Heart left ventricle (tissue), 16 donors: Measurements from ENCODE around the gene HSPB8. TPM values are rescaled to one million over a fixed set of nuclear protein-coding genes. Genes with fewer than 3 reads are reported as not detected.

Source experiments
- ATAC-seq, 4 donors: fragments of 200-7000 bp; cut with Tn5 transposase; one replicate each; pipeline ENCODE4 v1.9.1; 2020 to 2022; ENCODE audit warnings: moderate library complexity in 4 of 4, mild to moderate bottlenecking in 3 of 4, moderate number of reproducible peaks in 1 of 4
- DNase-seq, 5 donors: peaks; one replicate each; pipeline ENCODE4 v3.0.0-alpha.2; 2020
- H3K27ac ChIP-seq, 12 donors: fragments of 200-600 bp; sonication (generic) in 4 of 12; one replicate each; pipeline versions ENCODE4 v1.5.0 to v1.8.0; 2016 to 2022; ENCODE audit warnings: mild to moderate bottlenecking in 2 of 12
- H3K27me3 ChIP-seq, 9 donors: fragments of 200-600 bp; sonication (generic) in 2 of 9; one replicate each; pipeline versions ENCODE4 v1.5.1 to v1.8.0; 2016 to 2022; ENCODE audit warnings: mild to moderate bottlenecking in 3 of 9
- H3K36me3 ChIP-seq, 9 donors: fragments of 200-600 bp; sonication (generic) in 2 of 9; one replicate each; pipeline versions ENCODE4 v1.5.0 to v1.8.0; 2018 to 2022; ENCODE audit warnings: mild to moderate bottlenecking in 2 of 9
- H3K4me1 ChIP-seq, 12 donors: fragments of 200-600 bp; sonication (generic) in 4 of 12; one replicate each; pipeline versions ENCODE4 v1.5.0 to v1.8.0; 2016 to 2022; ENCODE audit warnings: mild to moderate bottlenecking in 3 of 12
- H3K4me3 ChIP-seq, 12 donors: fragments of 200-600 bp; sonication (generic) in 4 of 12; one replicate each; pipeline versions ENCODE4 v1.5.0 to v1.8.0; 2017 to 2022; ENCODE audit warnings: mild to moderate bottlenecking in 9 of 12, moderate library complexity in 4 of 12
- H3K9me3 ChIP-seq, 12 donors: fragments of 200-600 bp; sonication (generic) in 4 of 12; one replicate each; pipeline versions ENCODE4 v1.5.0 to v1.8.0; 2016 to 2022; ENCODE audit warnings: mild to moderate bottlenecking in 1 of 12
- CTCF ChIP-seq, 12 donors: fragments of 200-600 bp; sonication (generic) in 4 of 12; IDR thresholded peaks; one replicate each; pipeline versions ENCODE4 v1.5.0 to v1.8.0; 2018 to 2022; ENCODE audit warnings: antibody characterized with exemption in 12 of 12, mild to moderate bottlenecking in 5 of 12
- POLR2A ChIP-seq, 2 donors: fragments of 450-650 bp; IDR thresholded peaks; one replicate each; pipeline ENCODE4 v1.6.1; 2017; ENCODE audit warnings: antibody characterized with exemption in 2 of 2, mild to moderate bottlenecking in 2 of 2, moderate library complexity in 2 of 2
- WGBS, 4 donors: extraction: QIAGEN DNeasy Blood & Tissue Kit in 2 of 4; methylation state at CpG; one replicate each; pipeline versions ENCODE4 v1.1.5 to v1.1.7; 2013 to 2018; 5-methylcytosine and 5-hydroxymethylcytosine counted together
- intact Hi-C, 10 donors: fragments of 100-400 bp; cut with DNase I; formaldehyde crosslinking; loops; one replicate each; pipeline versions ENCODE4 v1.11.1 to v1.14.2; 2022
- polyA plus RNA-seq, 2 donors: library from polyadenylated mRNA; stranded (reverse); fragments of 200-250 nt; gene quantifications; one replicate each; pipeline ENCODE4 v1.2.3, GENCODE V29; 2013
- total RNA-seq, 9 donors: library from RNA; depleted of rRNA in 2 of 9; stranded (reverse); fragments of >200 nt in 2 of 9; fragmentation: NEBNext Ultra II Directional in 3 of 9; extraction: Animal tissue kit (Norgen Biotek cat#: 25700) in 3 of 9; gene quantifications; one replicate each; pipeline versions ENCODE4 v1.1.0 to v1.2.4, GENCODE V29; 2016 to 2023
- donor health status: ischemic (EF 13 %, LVEDD 7.1; RV severe dilation, severe dysfunction).
- donor health status: healthy with polysubstance abuse.
- donor health status: DM: no; HTN: yes; CAD: no.
- donor health status: DM: no; HTN: no; CAD: no.
- donor health status: ischemic (EF 25% LVEDD 6.9; RV normal size, moderate dysfunction).
- donor health status: ischemic (EF 25% LVEDD 5.7; RV mildly dilated, moderate dysfunction).
- donor health status: healthy.
- donor health status: DM: yes; HTN: yes; CAD: no.
- donor health status: ischemic (EF 35%, LVEDD 5.7; RV mildly dilated, moderate dysfunction).
- donor health status: nonischemic (EF 11% LVEDD 7.7; RV severe dilation, severe dysfunction).
- donor health status: DM: yes; HTN: yes; CAD: no.
- donor health status: PGD.
- donor health status: ischemic (EF 29% LVEDD 5.4; RV normal size, mild dysfunction).
- donor health status: nonischemic (EF 23%, LVEDD 6.1; RV moderate dilation, normal function).

Gene HSPB8
- total and polyA plus RNA-seq, 11 donors: 417 to 662 (median 523) TPM

DNA sequence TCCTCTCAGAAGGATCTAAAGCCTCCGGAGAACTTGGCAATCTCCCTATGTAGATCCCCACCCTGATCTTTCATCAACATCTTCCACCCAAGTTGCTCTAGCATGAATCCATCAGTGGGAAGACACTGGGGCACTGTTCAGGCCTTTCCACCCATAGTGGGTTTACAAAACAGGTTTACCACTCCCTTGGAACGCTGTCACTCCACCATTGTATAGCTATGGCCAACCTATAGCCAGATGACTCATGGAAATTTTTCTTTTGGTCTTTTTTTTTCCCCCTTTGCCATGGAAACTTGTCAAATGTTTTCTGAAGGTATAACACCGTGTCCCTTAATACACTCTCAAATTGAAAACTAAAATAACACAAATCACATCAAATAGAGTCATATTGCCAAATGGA is 10.8 kb upstream of the HSPB8 start:
- DNase-seq: no peak
- H3K27ac ChIP-seq: no peak overlapping the region
- H3K4me3 ChIP-seq: no peak overlapping the region
- intact Hi-C loops: no loop called here
- no peaks in the 10 kb centered on the region for H3K36me3 ChIP-seq
- no peak for ATAC-seq
- WGBS, 4 donors: 65 to 75% (median 73%) methylated on average over 3 of the region's 3 CpGs
- H3K4me1 ChIP-seq: no peaks in the 10 kb centered on the region
- no peaks in the 10 kb centered on the region for H3K27me3 ChIP-seq
- H3K9me3 ChIP-seq: no peaks in the 10 kb centered on the region
- TF ChIP-seq POLR2A (IDR thresholded peaks at IDR 0.05): no peak
- no peak for TF ChIP-seq CTCF (IDR thresholded peaks at IDR 0.05)

GRCh38 chr12:119168721-119169120 is 10.0 kb upstream of the HSPB8 start:
- Histone ChIP-seq H3K4me3 (no peak overlapping the region), H3K9me3 (no peaks in the 10 kb centered on the region), H3K36me3 (no peaks in the 10 kb centered on the region), H3K27me3 (no peaks in the 10 kb centered on the region), H3K4me1 (no peaks in the 10 kb centered on the region), H3K27ac (no peak overlapping the region)
- ATAC-seq (no peak), DNase-seq (no peak)
- intact Hi-C loops: no loop called here
- 80 to 84% (median 81%) methylated on average over 3 of the region's 3 CpGs for WGBS, 4 donors
- TF ChIP-seq CTCF (IDR thresholded peaks at IDR 0.05) (no peak), POLR2A (IDR thresholded peaks at IDR 0.05) (no peak)

DNA sequence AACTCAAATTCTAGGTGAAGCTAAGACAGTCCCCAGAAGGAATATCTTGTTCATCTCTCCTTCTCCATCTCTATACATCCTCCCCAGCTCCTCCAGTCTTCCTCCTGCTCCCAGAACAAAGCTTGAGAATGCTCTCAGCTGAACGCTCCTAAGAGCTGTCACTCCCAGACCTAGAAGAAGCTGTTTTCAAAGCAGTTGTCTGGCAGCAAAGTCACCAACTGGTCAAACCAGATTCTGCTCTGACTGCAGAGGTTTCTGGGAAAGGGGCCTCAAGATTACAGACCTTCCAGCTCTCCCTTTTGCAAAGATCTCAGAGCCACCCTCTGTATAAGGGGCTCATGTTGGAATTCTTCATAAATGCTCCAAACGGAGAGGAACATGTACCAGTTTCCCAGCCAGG is 9.6 kb upstream of the HSPB8 start:
- DNase-seq: no peak
- ATAC-seq: no peak
- intact Hi-C loops: no loop called here
- no peak for TF ChIP-seq CTCF (IDR thresholded peaks at IDR 0.05)
- TF ChIP-seq POLR2A (IDR thresholded peaks at IDR 0.05): no peak
- H3K27ac ChIP-seq: no peak overlapping the region
- H3K4me3 ChIP-seq: no peak overlapping the region
- WGBS, 4 donors: 61 to 72% (median 68%) methylated on average over 2 of the region's 2 CpGs
- no peaks in the 10 kb centered on the region for H3K9me3 ChIP-seq
- no peaks in the 10 kb centered on the region for H3K4me1 ChIP-seq
- H3K36me3 ChIP-seq: no peaks in the 10 kb centered on the region
- no peaks in the 10 kb centered on the region for H3K27me3 ChIP-seq

DNA sequence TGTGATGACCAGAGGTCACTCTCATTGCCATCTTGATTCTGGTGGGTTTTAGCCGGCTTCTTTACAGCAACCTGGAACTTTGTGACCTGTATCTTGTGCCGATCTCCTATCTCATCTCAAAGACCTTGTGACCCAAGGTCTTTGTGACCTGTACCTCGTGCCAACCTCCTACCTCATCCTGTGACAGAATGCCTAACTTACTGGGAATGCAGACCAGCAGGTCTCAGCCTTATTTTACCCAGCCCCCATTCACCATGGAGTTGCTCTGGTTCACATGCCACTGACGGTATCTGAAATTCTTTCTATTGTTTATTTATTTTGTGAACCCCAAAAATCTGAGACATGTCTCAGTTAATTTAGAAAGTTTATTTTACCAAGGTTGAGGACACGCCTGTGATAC is 7.4 kb upstream of the HSPB8 start:
- Histone ChIP-seq H3K4me3 (no peak overlapping the region), H3K4me1 (peaks cover 0 to 8% (median under 1%) of the 10 kb centered on the region in 12 donors), H3K27me3 (no peaks in the 10 kb centered on the region), H3K27ac (no peak overlapping the region), H3K9me3 (no peaks in the 10 kb centered on the region), H3K36me3 (no peaks in the 10 kb centered on the region)
- no peak for ATAC-seq
- 82 to 90% (median 86%) methylated on average over 5 of the region's 5 CpGs for WGBS, 4 donors
- TF ChIP-seq CTCF (IDR thresholded peaks at IDR 0.05) (no peak), POLR2A (IDR thresholded peaks at IDR 0.05) (no peak)
- DNase-seq: no peak
- intact Hi-C loops: loop anchor here in 3 of 10 donors (5.0 to 10.0 kb wide), 3 partner anchors 49 to 636 kb away; no protein-coding TSS in a partner anchor
